GM18861 (cell line): ENCODE data around the gene APPBP2.
"Not testable (repeated sequence)": the region's sequence is repeated elsewhere in the genome, so short reads cannot be mapped to it uniquely, and the experiment has no call there.

ENCODE experiments used
- ATAC-seq: cut with Tn5 transposase; IDR thresholded peaks from one replicate; pipeline ENCODE4 v1.9.1; 2021; ENCODE audit not compliant: unreplicated experiment

Gene APPBP2

GRCh38 chr17:60496041-60496440, 30.0 kb downstream of the APPBP2 start:
- no peak for ATAC-seq

- ATAC-seq, result no peak
Observed at GRCh38 chr17:60495260-60495659, 30.8 kb downstream of the APPBP2 start.

- no peak for ATAC-seq
Observed at GRCh38 chr17:60493847-60494321, 32.2 kb downstream of the APPBP2 start.

- no peak for ATAC-seq
Observed at GRCh38 chr17:60491771-60492170, 34.3 kb downstream of the APPBP2 start.

- not testable (repeated sequence) for ATAC-seq
Observed at GRCh38 chr17:60490594-60490993, 35.4 kb downstream of the APPBP2 start.

GRCh38 chr17:60481604-60482003, 44.4 kb downstream of the APPBP2 start:
- ATAC-seq, result no peak

- no peak for ATAC-seq
Observed at GRCh38 chr17:60473788-60474187, 52.3 kb downstream of the APPBP2 start.

- ATAC-seq, result no peak
Observed at GRCh38 chr17:60472449-60472848, 53.6 kb downstream of the APPBP2 start.

GRCh38 chr17:60471451-60471850, 54.6 kb downstream of the APPBP2 start:
- ATAC-seq, result no peak

GRCh38 chr17:60468371-60468770, 57.7 kb downstream of the APPBP2 start:
- no peak for ATAC-seq

GRCh38 chr17:60464343-60464742, 61.7 kb downstream of the APPBP2 start:
- ATAC-seq, result no peak

- no peak for ATAC-seq
Observed at GRCh38 chr17:60463157-60463835, 62.7 kb downstream of the APPBP2 start.

GRCh38 chr17:60461584-60461983, 64.5 kb downstream of the APPBP2 start:
- no peak for ATAC-seq

GRCh38 chr17:60457148-60457547, 68.9 kb downstream of the APPBP2 start:
- ATAC-seq, result no peak

GRCh38 chr17:60455378-60455777, 70.7 kb downstream of the APPBP2 start:
- no peak for ATAC-seq

GRCh38 chr17:60451965-60452364, 74.1 kb downstream of the APPBP2 start:
- no peak for ATAC-seq

- ATAC-seq, result no peak
Observed at GRCh38 chr17:60451071-60451470, 75.0 kb downstream of the APPBP2 start.

GRCh38 chr17:60447375-60447774, 78.7 kb downstream of the APPBP2 start:
- no peak for ATAC-seq

- no peak for ATAC-seq
Observed at GRCh38 chr17:60445144-60445543, 80.9 kb downstream of the APPBP2 start.

- ATAC-seq, result no peak
Observed at GRCh38 chr17:60443713-60444112, 82.3 kb downstream of the APPBP2 start.

- ATAC-seq, result no peak
Observed at GRCh38 chr17:60442271-60443173, 83.5 kb downstream of the APPBP2 start.

- ATAC-seq, result no peak
Observed at GRCh38 chr17:60439501-60439900, 86.5 kb downstream of the APPBP2 start.
